Epidermal melanocyte (primary cell): ENCODE measurements around the gene SRSF6.
"Not testable (repeated sequence)": the region's sequence is repeated elsewhere in the genome, so short reads cannot be mapped to it uniquely, and the experiment has no call there.

Experiments
- DNase-seq: peaks from one replicate; pipeline ENCODE4 v3.0.0; 2011; ENCODE audit warnings: low spot score; ENCODE audit not compliant: insufficient read length

SRSF6 gene

GRCh38 chr20:43448748-43449535 is 8.8 kb upstream of the SRSF6 start:
- DNase-seq = peak; percentile 36

GRCh38 chr20:43450841-43451799 is 6.6 kb upstream of the SRSF6 start:
- no peak for DNase-seq

- DNase-seq = no peak
Observed at GRCh38 chr20:43452404-43453126, 5.1 kb upstream of the SRSF6 start.

- not testable (repeated sequence) for DNase-seq
Observed at GRCh38 chr20:43456252-43456651, 1.4 kb upstream of the SRSF6 start.

GRCh38 chr20:43456809-43457639 is 672 bp upstream of the SRSF6 start:
- peak; percentile 94 for DNase-seq

- no peak for DNase-seq
Observed at GRCh38 chr20:43458422-43458924, 777 bp downstream of the SRSF6 start.

GRCh38 chr20:43459022-43459942 is 1.6 kb downstream of the SRSF6 start:
- no peak for DNase-seq

GRCh38 chr20:43460172-43460829 is 2.6 kb downstream of the SRSF6 start:
- DNase-seq = no peak

GRCh38 chr20:43460830-43461200 is 3.1 kb downstream of the SRSF6 start:
- DNase-seq = no peak

GRCh38 chr20:43461894-43462659 is 4.4 kb downstream of the SRSF6 start:
- no peak for DNase-seq

GRCh38 chr20:43462660-43463526 is 5.2 kb downstream of the SRSF6 start:
- DNase-seq = no peak

GRCh38 chr20:43463527-43464218 is 6.0 kb downstream of the SRSF6 start:
- no peak for DNase-seq

- no peak for DNase-seq
Observed at GRCh38 chr20:43464219-43464790, 6.6 kb downstream of the SRSF6 start.

- no peak for DNase-seq
Observed at GRCh38 chr20:43465625-43465943, 7.9 kb downstream of the SRSF6 start.

GRCh38 chr20:43467589-43467988 is 9.9 kb downstream of the SRSF6 start:
- DNase-seq = no peak

GRCh38 chr20:43472671-43473380 is 15.1 kb downstream of the SRSF6 start:
- no peak for DNase-seq
